Measurements from ENCODE around the gene CARS1. TPM values are rescaled to one million over a fixed set of nuclear protein-coding genes. Genes with fewer than 3 reads are reported as not detected.

Gene CARS1
- total RNA-seq, 1 donor from 2014 or later = 59.2 TPM

DNA sequence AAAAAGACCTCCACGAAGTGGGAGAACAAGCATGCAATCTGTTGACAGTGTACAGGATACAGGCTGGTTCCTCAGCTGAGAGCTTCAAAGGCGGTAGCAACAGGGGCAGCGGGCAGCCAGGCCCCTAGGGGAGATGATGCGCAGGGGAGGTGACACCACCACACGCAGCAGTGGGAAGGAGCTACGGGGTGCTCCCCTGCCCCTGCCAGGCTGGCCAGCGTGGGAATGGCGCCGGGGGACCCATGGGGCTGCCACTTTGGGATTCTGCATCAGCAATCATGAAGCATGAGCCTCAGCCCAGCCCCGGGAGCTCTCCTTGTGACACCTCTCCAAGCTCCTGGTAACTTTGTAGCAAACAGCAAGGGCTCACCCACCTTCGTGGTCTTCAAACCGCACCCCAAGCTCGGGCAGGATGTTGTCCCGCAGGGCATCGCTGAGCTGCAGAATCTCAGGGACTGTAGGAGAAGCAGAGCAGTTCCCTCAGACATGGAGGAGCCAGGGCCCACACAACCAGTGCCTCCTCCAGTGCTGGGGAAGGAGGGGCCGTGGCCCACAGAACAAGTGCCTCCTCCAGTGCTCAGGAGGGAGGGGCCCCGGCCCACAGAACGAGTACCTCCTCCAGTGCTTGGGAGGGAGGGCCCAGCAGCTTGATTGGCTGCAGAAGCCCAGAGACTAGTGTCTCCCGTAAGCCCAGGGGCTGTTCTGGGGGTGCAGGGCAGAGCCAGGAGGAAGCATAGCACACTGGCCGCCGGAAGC is 50.5 kb downstream of the CARS1 start:
- Mint-ChIP-seq H3K9me3 (no peaks in the 10 kb centered on the region), H3K4me1 (no peaks in the 10 kb centered on the region), H3K27me3 (ENCODE audit: low read depth) (no peaks in the 10 kb centered on the region), H3K4me3 (no peak overlapping the region), H3K27ac (ENCODE audit: unreplicated experiment) (no peak overlapping the region), H3K36me3 (ENCODE audit: low read depth) (no peaks in the 10 kb centered on the region)
- DNase-seq (ENCODE audit: low read depth, low spot score) = no peak
- TF ChIP-seq, protein P1, sequence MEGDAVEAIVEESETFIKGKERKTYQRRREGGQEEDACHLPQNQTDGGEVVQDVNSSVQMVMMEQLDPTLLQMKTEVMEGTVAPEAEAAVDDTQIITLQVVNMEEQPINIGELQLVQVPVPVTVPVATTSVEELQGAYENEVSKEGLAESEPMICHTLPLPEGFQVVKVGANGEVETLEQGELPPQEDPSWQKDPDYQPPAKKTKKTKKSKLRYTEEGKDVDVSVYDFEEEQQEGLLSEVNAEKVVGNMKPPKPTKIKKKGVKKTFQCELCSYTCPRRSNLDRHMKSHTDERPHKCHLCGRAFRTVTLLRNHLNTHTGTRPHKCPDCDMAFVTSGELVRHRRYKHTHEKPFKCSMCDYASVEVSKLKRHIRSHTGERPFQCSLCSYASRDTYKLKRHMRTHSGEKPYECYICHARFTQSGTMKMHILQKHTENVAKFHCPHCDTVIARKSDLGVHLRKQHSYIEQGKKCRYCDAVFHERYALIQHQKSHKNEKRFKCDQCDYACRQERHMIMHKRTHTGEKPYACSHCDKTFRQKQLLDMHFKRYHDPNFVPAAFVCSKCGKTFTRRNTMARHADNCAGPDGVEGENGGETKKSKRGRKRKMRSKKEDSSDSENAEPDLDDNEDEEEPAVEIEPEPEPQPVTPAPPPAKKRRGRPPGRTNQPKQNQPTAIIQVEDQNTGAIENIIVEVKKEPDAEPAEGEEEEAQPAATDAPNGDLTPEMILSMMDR (conservative IDR thresholded peaks at IDR 0.05) = no peak

DNA sequence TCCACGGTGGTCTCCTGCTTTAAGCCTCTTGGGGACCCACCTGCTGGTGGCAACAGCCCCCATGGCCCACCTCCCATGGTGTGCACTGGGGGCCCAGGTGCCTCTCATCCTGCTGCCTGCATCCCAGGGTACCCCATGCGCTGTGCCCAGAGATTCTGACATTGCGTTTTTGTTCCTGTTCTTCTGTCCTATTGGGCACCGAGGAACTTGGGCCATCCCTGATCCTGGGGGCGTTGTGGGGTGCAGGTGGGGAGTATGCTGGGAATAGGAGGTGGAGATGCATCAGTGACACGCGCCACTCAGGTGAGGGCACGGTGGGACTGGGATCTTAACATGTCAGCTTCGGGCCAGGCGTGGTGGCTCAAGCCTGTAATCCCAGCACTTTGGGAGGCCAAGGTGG is 52.7 kb downstream of the CARS1 start:
- Mint-ChIP-seq H3K4me3 (no peak overlapping the region), H3K4me1 (no peaks in the 10 kb centered on the region), H3K9me3 (no peaks in the 10 kb centered on the region), H3K27ac (ENCODE audit: unreplicated experiment) (no peak overlapping the region), H3K36me3 (ENCODE audit: low read depth) (peaks cover 4% of the 10 kb centered on the region), H3K27me3 (ENCODE audit: low read depth) (no peaks in the 10 kb centered on the region)
- DNase-seq (ENCODE audit: low read depth, low spot score) = no peak
- TF ChIP-seq, protein P1 (conservative IDR thresholded peaks at IDR 0.05) = no peak

DNA sequence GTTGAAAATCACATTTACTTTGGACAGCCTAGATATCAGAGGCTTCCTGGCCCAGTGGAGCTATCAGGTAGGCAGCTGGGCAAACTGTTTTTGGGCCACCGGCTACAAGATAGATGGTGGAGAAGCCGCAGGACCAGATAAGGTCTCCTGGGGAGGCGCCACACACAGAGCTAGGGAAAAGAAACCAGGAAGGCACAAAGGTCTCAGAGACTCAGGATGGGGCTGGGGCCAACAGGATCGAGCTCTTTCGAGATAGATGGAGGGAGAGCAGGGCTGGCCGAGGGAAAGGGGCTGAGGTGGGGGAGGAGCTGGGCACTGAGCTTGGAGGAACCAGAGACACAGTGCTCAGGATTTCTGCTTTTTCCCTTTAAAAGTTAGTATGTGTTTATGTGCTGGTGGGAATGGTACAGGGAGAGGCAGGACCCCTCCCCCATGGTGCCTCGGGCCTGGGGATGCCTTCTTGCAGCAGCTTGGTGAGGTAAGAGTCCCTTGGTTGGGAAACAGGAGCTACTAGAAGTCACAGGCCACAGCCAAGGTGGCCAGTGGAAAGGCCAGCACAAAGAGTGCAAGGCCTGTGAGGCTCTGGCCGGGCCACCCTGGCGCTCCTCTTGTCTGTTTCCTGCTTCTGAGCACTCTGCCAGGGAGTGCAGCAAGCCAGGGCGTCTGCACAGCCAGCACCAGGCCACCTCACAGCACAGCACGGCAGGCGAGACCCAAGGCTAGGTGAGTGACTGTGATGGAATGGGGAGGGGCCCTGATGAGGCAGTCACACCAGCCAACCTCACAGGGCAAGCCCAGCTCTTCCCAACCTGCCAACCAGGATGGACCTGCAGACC is 53.6 kb downstream of the CARS1 start:
- peaks cover 4% of the 10 kb centered on the region for H3K36me3 Mint-ChIP-seq (ENCODE audit: low read depth)

GRCh38 chr11:3002871-3003270 is 54.4 kb downstream of the CARS1 start:
- Mint-ChIP-seq H3K4me1 (no peaks in the 10 kb centered on the region), H3K36me3 (ENCODE audit: low read depth) (peaks cover 4% of the 10 kb centered on the region), H3K4me3 (peak overlapping the region; percentile 44), H3K9me3 (no peaks in the 10 kb centered on the region), H3K27me3 (ENCODE audit: low read depth) (no peaks in the 10 kb centered on the region), H3K27ac (ENCODE audit: unreplicated experiment) (peak overlapping the region; percentile 78)
- TF ChIP-seq, protein P1 (conservative IDR thresholded peaks at IDR 0.05) = no peak
- no peak for DNase-seq (ENCODE audit: low read depth, low spot score)

More for the DNA sequence above, 53.6 kb downstream of the CARS1 start:
- no peak overlapping the region for H3K27ac Mint-ChIP-seq (ENCODE audit: unreplicated experiment)
- H3K27me3 Mint-ChIP-seq (ENCODE audit: low read depth) = no peaks in the 10 kb centered on the region
- DNase-seq (ENCODE audit: low read depth, low spot score) = no peak
- H3K9me3 Mint-ChIP-seq = no peaks in the 10 kb centered on the region
- H3K4me3 Mint-ChIP-seq = no peak overlapping the region
- H3K4me1 Mint-ChIP-seq = no peaks in the 10 kb centered on the region
- TF ChIP-seq, protein P1 (conservative IDR thresholded peaks at IDR 0.05) = no peak

DNA sequence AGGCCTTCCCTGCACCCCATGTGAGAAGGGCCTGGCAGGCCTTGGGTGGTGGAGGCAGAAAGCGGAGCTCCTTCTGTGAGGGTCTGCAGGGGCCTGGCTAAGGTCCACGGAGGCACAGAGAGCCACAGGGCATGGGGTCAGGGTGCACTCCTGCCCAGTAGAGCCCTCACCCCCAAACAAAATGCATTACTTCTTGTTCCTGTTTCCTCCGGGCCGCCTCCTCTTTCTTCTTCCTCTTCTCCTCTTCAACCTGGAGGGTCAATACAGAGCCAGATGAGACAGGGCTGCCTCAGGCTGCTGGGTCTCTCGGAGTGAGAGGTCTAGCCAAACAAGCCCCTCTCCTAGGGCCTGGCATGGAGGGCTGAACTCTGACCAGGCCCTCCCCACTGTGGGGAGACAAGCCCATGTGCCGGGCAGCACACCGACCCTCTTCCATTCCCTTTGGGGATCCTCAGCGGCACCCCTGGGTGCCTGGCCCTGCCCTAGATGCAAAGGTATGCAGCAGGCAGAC is 54.8 kb downstream of the CARS1 start:
- Mint-ChIP-seq H3K4me1 (no peaks in the 10 kb centered on the region), H3K36me3 (ENCODE audit: low read depth) (peaks cover 4% of the 10 kb centered on the region), H3K9me3 (no peaks in the 10 kb centered on the region), H3K4me3 (peak overlapping the region; percentile 44), H3K27ac (ENCODE audit: unreplicated experiment) (peak overlapping the region; percentile 78), H3K27me3 (ENCODE audit: low read depth) (no peaks in the 10 kb centered on the region)
- no peak for DNase-seq (ENCODE audit: low read depth, low spot score)
- TF ChIP-seq, protein P1 (conservative IDR thresholded peaks at IDR 0.05) = no peak
